HG03064 (cell line): Measurements from ENCODE around the gene DACH1.

Source experiments
- ATAC-seq: cut with Tn5 transposase; IDR thresholded peaks from one replicate; pipeline ENCODE4 v1.9.1; 2021; ENCODE audit warnings: low read depth; ENCODE audit not compliant: unreplicated experiment

The DACH1 gene

GRCh38 chr13:71513411-71514033 is 353.5 kb downstream of the DACH1 start:
- ATAC-seq: no peak

GRCh38 chr13:71503781-71504180 is 363.2 kb downstream of the DACH1 start:
- no peak for ATAC-seq

- ATAC-seq: no peak
These were observed 367.0 kb downstream of the DACH1 start for GRCh38 chr13:71499944-71500514.

- ATAC-seq: no peak
These were observed 367.8 kb downstream of the DACH1 start for GRCh38 chr13:71499235-71499634.

GRCh38 chr13:71493189-71493588 is 373.8 kb downstream of the DACH1 start:
- no peak for ATAC-seq

- ATAC-seq: no peak
These were observed 374.6 kb downstream of the DACH1 start for GRCh38 chr13:71492346-71492871.

- ATAC-seq: no peak
These were observed 376.0 kb downstream of the DACH1 start for GRCh38 chr13:71491010-71491409.

GRCh38 chr13:71489041-71489440 is 378.0 kb downstream of the DACH1 start:
- no peak for ATAC-seq

GRCh38 chr13:71488201-71488600 is 378.8 kb downstream of the DACH1 start:
- no peak for ATAC-seq

GRCh38 chr13:71485913-71486312 is 381.1 kb downstream of the DACH1 start:
- ATAC-seq: no peak

GRCh38 chr13:71483733-71484132 is 383.3 kb downstream of the DACH1 start:
- ATAC-seq: no peak

GRCh38 chr13:71481501-71481900 is 385.5 kb downstream of the DACH1 start:
- no peak for ATAC-seq

- no peak for ATAC-seq
These were observed 386.0 kb downstream of the DACH1 start for GRCh38 chr13:71481046-71481445.

- ATAC-seq: no peak
These were observed 389.3 kb downstream of the DACH1 start for GRCh38 chr13:71477735-71478134.

- no peak for ATAC-seq
These were observed 392.1 kb downstream of the DACH1 start for GRCh38 chr13:71474936-71475335.

GRCh38 chr13:71469626-71470025 is 397.4 kb downstream of the DACH1 start:
- ATAC-seq: no peak

GRCh38 chr13:71464686-71465085 is 402.3 kb downstream of the DACH1 start:
- no peak for ATAC-seq

- no peak for ATAC-seq
These were observed 405.1 kb downstream of the DACH1 start for GRCh38 chr13:71461892-71462291.

- no peak for ATAC-seq
These were observed 406.8 kb downstream of the DACH1 start for GRCh38 chr13:71460211-71460610.

GRCh38 chr13:71459708-71460107 is 407.3 kb downstream of the DACH1 start:
- ATAC-seq: no peak

GRCh38 chr13:71457645-71458044 is 409.4 kb downstream of the DACH1 start:
- ATAC-seq: no peak

- ATAC-seq: no peak
These were observed 410.9 kb downstream of the DACH1 start for GRCh38 chr13:71456136-71456535.
